PFSK-1 (cell line): ENCODE measurements around the gene GREB1.

Source experiments
- FOXP2 ChIP-seq: optimal IDR thresholded peaks from 2 replicates; pipeline ENCODE3; 2011; ENCODE audit warnings: borderline replicate concordance, control low read depth, inconsistent platforms; ENCODE audit not compliant: insufficient read depth; ENCODE audit errors: extremely low read length, extremely low read depth
- POLR2AphosphoS5 ChIP-seq: IDR thresholded peaks from 2 replicates; pipeline ENCODE4 v1.6.1; 2012; ENCODE audit warnings: low read depth, mild to moderate bottlenecking, control low read depth, low read length, moderate library complexity
- REST ChIP-seq, 2 experiments: IDR thresholded peaks; 2 replicates each; pipeline versions ENCODE4 v1.6.1 to v1.8.0; 2011 to 2012; ENCODE audit warnings: low read depth in 2 of 2, low read length in 2 of 2, control low read depth in 1 of 2, inconsistent platforms in 1 of 2, mild to moderate bottlenecking in 1 of 2, moderate library complexity in 1 of 2; ENCODE audit not compliant: insufficient read depth in 1 of 2
- SIN3A ChIP-seq: IDR thresholded peaks from 2 replicates; pipeline ENCODE4 v1.6.1; 2012; ENCODE audit warnings: mild to moderate bottlenecking, low read length, moderate library complexity, borderline replicate concordance; ENCODE audit not compliant: insufficient read depth
- TAF1 ChIP-seq: IDR thresholded peaks from 2 replicates; pipeline ENCODE4 v1.6.1; 2012; ENCODE audit warnings: low read length, control low read depth, borderline replicate concordance; ENCODE audit not compliant: insufficient read depth

GREB1 gene

GRCh38 chr2:11521775-11522174 lies 12.1 kb upstream of the GREB1 start:
- TF ChIP-seq SIN3A (no peak), REST (IDR thresholded peaks at IDR 0.05; ENCODE audit: insufficient read depth in 1 of 2, low read depth in 2 of 2, low read length in 2 of 2) (no peak), POLR2AphosphoS5 (no peak)

- no peak for TF ChIP-seq REST (IDR thresholded peaks at IDR 0.05; ENCODE audit: insufficient read depth in 1 of 2, low read depth in 2 of 2, low read length in 2 of 2)
- TF ChIP-seq TAF1, result no peak
- TF ChIP-seq SIN3A, result no peak
- no peak for TF ChIP-seq FOXP2
- no peak for TF ChIP-seq POLR2AphosphoS5
These were observed 9.4 kb upstream of the GREB1 start for GRCh38 chr2:11524470-11524869.

- TF ChIP-seq POLR2AphosphoS5, result no peak
- no peak for TF ChIP-seq FOXP2
- no peak for TF ChIP-seq REST (IDR thresholded peaks at IDR 0.05; ENCODE audit: insufficient read depth in 1 of 2, low read depth in 2 of 2, low read length in 2 of 2)
- TF ChIP-seq SIN3A, result no peak
- TF ChIP-seq TAF1, result no peak
These were observed 8.1 kb upstream of the GREB1 start for GRCh38 chr2:11525762-11526161.

GRCh38 chr2:11527001-11527400 lies 6.8 kb upstream of the GREB1 start:
- TF ChIP-seq SIN3A (no peak), TAF1 (no peak), FOXP2 (no peak), REST (IDR thresholded peaks at IDR 0.05; ENCODE audit: insufficient read depth in 1 of 2, low read depth in 2 of 2, low read length in 2 of 2) (no peak), POLR2AphosphoS5 (no peak)

GRCh38 chr2:11528228-11528627 lies 5.6 kb upstream of the GREB1 start:
- TF ChIP-seq FOXP2 (no peak), SIN3A (no peak), REST (IDR thresholded peaks at IDR 0.05; ENCODE audit: insufficient read depth in 1 of 2, low read depth in 2 of 2, low read length in 2 of 2) (no peak), POLR2AphosphoS5 (no peak), TAF1 (no peak)
